Hematopoietic multipotent progenitor cell treated with erythropoietin and hydrocortisone succinate and interleukin-3 and kit ligand, for 8 days (in vitro differentiated cells): ENCODE measurements around the gene CD200.
"Not testable (repeated sequence)": the region's sequence is repeated elsewhere in the genome, so short reads cannot be mapped to it uniquely, and the experiment has no call there.

Source experiments
- DNase-seq: peaks from one replicate; pipeline ENCODE4 v3.0.0-alpha.2; 2015

CD200 gene

GRCh38 chr3:112362221-112362620 is 29.3 kb downstream of the CD200 start:
- DNase-seq: no peak

DNA sequence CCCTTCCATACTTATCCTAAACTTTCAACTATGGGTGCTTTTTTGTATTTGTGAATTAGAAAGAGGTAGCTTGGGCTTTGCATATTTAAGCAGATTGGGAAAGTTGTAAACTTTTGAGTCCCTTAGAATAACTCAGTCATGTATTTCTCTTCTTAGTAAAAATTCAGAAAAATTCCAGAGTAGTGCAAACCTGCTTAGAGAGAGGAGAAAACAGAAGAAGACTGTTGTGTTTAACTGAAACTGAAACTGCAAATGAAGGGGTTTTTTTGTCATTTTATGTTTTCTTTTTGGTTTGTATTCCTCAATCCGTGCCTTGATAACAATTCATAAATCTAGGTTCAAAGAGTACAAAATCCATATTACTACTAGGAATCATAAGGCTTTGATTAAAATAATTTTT is 31.3 kb downstream of the CD200 start:
- no peak for DNase-seq

DNA sequence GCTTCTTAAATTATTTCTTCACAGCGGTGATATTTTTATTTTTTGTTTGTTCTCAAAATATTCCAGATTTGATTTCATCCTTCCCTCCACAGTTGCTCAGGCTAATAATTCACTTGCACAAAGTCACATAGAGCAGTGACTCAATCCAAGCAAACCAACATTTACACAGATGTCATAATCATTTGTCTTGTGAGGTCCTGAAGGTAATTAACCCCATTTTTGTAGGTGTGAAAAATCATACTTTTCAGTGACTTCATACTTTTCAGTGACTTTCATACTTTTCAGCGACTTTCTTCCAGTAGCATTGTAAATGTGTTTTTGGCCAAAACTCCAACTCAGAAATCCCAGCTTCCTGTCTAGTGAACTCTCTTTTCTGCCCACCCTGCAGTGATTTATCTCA is 32.1 kb downstream of the CD200 start:
- no peak for DNase-seq

GRCh38 chr3:112365636-112366035 is 32.7 kb downstream of the CD200 start:
- no peak for DNase-seq

GRCh38 chr3:112366522-112366921 is 33.6 kb downstream of the CD200 start:
- DNase-seq: no peak

GRCh38 chr3:112371569-112371968 is 38.6 kb downstream of the CD200 start:
- no peak for DNase-seq

GRCh38 chr3:112372396-112372795 is 39.4 kb downstream of the CD200 start:
- DNase-seq: peak; percentile 6

GRCh38 chr3:112373476-112373875 is 40.5 kb downstream of the CD200 start:
- no peak for DNase-seq

- no peak for DNase-seq
Observed at GRCh38 chr3:112373924-112374323, 41.0 kb downstream of the CD200 start.

GRCh38 chr3:112374333-112374734 is 41.4 kb downstream of the CD200 start:
- DNase-seq: no peak

GRCh38 chr3:112375117-112375516 is 42.2 kb downstream of the CD200 start:
- no peak for DNase-seq

- DNase-seq: no peak
Observed at GRCh38 chr3:112376241-112376911, 43.4 kb downstream of the CD200 start.

GRCh38 chr3:112376992-112377391 is 44.0 kb downstream of the CD200 start:
- peak; percentile 41 for DNase-seq

DNA sequence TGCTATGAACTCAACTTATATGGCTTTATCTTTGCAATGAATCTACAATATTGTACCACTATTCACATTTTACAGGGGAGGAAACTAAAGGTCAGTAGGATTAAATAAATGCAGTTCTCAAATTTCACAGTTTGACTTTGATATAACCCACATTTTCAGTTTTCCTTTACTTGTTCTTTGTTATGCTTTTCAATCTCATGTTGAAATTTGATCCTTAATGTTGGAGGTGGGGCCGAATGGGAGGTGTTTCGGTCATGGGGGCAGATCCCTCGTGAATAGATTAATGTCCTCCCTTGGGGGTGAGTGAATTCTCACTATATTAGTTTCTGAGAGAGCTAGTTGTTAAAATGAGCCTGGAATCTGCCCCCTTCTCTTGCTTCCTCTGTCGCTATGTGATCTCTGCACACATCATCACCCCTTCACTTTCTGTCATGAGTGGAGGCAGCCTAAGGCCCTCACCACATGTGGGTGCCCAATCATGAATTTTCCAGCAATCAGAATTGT is 44.7 kb downstream of the CD200 start:
- DNase-seq: no peak

GRCh38 chr3:112378347-112378746 is 45.4 kb downstream of the CD200 start:
- DNase-seq: not testable (repeated sequence)

- peak; percentile 34 for DNase-seq
Observed at GRCh38 chr3:112379020-112379690, 46.2 kb downstream of the CD200 start.

DNA sequence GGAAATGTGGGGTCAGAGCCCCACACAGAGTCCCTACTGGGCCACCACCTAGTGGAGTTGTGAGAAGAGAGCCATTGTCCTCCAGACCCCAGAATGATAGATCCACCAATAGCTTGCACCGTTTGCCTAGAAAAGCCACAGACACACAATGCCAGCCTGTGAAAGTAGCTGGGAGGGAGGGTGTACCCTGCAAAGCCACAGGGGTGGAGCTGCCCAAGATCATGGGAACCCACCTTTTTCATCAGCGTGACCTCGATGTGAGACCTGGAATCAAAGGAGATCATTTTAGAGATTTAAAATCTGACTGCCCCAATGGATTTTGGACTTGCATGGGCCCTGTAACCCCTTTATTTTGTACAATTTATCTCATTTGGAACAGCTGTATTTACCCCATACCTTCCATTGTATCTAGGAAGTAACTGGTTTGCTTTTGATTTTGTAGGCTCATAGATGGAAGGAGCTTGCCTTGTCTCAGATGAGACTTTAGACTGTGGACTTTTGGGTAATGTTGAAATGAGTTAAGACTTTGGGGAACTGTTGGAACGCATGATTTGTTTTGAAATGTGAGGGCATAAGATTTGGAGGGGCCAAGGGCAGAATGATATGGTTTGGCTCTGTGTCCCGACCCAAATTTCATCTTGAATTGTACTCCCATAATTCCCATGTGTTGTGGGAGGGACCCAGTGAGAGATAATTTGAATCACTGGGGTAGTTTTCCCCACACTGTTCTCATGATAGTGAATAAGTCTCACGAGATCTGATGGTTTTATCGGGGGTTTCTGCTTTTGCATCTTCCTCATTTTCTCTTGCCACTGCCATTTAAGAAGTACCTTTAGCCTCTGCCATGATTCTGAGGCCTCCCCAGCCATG is 49.0 kb downstream of the CD200 start:
- DNase-seq: no peak

DNA sequence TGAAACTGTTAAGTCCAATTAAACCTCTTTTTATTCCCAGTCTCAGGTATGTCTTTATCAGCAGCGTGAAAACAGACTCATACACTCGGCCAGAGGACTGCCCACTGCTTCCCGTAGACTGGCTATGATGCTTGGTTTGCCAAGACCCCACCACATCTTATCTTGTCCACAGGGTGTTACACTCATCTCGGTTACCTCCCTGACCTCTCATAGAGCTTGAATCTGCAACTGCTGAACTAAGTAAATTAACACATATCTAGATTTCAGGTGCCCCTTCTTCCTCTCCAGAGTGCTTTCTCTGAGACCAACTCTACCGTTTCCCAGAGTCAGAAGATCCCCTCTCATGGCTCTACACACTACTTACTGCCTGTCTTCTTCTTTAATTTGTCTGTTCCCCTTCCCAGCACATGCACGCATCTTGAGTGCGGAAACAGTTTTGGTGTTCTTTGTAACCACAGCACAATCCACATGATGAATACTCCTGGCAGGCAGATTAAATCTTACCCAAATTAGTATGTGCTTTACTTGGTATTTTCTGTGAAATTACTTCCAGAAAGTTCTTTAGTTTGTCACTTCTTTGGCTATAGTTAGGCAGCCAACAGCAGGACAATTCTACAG is 49.7 kb downstream of the CD200 start:
- DNase-seq: no peak

DNA sequence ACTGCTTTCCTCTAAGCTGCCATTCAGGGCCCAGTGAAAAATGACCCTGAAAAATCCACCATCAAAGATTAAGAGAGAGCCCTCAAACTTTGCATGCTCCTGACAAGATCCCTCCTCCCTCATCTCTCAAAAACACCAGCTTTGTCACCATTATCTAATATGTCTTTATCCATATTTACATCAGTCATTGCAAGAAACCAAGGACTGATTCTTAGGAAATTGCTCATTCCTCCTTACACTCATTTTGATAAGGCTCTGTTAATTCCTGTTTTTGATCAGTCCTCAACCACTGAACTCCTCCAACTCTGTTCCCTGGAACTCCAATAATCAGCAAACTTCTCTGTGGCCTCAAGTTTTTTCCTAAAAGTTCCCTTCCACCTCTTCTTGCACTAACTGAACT is 51.8 kb downstream of the CD200 start:
- DNase-seq: no peak

- DNase-seq: no peak
Observed at GRCh38 chr3:112388972-112389371, 56.0 kb downstream of the CD200 start.

GRCh38 chr3:112389961-112390360 is 57.0 kb downstream of the CD200 start:
- no peak for DNase-seq

DNA sequence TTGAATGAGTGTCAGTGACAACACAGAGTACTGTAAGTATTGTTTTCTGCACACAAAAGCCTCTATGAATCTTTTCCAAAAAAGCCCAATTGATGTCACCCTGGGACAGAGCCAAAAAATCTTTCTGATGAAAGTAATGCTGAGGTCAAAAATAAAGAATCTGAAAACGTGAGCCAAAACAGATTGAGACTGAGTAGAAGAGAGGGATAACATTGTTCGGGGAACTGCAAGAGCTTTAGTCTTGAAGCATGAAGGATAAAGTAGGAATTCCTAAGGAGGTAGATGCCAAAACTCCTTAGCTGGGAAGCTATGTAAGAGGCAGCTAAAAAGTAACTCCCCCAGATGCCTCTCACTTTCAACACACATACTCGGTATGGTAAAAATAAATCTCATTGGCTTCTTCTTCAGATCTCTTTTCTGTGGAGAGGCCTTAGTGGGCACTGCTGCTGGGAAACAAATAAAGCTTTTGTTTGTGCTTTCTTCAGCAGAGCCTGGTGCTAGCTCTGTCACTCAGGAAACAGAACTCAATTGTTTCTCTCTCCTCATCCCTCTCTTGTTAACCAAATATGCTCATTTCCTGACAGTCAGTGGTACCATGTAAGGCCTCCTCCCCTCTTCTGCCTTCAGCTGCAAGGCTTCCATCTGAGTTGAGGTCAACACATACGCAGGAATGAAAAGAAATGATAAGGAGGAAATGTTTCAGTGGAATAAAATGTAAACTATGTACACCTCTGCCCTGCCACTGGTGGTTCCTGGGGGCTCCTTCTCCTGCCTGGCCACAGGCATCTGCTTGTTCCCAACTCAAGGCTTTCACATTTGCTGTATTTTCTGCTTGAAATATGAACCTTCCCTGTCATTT is 58.1 kb downstream of the CD200 start:
- no peak for DNase-seq
